ENCODE results near the gene GBX2.

- TF ChIP-seq, protein P1, sequence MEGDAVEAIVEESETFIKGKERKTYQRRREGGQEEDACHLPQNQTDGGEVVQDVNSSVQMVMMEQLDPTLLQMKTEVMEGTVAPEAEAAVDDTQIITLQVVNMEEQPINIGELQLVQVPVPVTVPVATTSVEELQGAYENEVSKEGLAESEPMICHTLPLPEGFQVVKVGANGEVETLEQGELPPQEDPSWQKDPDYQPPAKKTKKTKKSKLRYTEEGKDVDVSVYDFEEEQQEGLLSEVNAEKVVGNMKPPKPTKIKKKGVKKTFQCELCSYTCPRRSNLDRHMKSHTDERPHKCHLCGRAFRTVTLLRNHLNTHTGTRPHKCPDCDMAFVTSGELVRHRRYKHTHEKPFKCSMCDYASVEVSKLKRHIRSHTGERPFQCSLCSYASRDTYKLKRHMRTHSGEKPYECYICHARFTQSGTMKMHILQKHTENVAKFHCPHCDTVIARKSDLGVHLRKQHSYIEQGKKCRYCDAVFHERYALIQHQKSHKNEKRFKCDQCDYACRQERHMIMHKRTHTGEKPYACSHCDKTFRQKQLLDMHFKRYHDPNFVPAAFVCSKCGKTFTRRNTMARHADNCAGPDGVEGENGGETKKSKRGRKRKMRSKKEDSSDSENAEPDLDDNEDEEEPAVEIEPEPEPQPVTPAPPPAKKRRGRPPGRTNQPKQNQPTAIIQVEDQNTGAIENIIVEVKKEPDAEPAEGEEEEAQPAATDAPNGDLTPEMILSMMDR (IDR thresholded peaks at IDR 0.05): no peak
- no peak for TF ChIP-seq POLR2A (IDR thresholded peaks at IDR 0.05)
Measured at GRCh38 chr2:236136538-236136937, 31.6 kb downstream of the GBX2 start.

Measured in testis (tissue), 2 donors.